SIG-M5 treated with dmso at 0.1 percent for 504 hours (cell line): ENCODE data around the gene ANO4.

Source experiments
- DNase-seq: peaks from one replicate; lab custom pipeline; 2025; ENCODE audit not compliant: unreplicated experiment; lab: John Stamatoyannopoulos, UW

ANO4 gene

DNA sequence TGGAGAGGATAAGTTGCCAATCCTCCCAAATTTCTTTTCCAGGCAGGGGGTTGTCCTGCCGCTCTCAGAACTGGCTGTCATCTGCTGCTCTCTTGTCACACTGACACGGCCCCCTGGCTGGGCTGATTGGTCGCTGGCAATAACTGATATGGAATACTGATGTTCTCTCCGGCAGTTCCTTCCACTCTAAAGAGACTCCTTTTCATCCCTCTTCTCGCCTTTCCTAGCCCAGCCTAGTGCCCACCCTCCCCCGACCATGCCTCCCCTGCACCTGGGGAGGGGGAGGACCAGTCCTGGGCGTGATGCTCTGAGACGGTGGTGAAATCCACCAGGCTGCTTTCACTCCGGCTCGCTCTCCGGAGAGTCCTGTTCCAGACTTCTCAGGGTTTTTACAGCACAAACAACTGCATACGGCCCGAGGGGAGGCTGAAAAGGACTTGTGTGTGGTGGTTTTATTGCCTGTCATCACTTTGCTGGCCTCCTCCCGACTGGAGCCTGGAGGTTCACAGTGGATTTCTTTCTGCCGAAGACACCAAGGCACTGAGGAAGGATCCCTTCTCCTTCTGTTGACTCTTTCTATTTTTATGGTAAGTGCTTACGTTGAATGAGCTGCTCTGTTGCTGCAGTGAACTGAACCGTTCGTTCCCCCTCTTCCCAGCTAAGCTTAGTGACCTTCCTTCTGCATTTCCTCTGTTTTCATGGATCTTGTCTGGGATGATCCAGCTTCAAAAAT, at the start of gene ANO4:
Gene ANO4 (plus strand): TSS at position 336 of the 733 bp plus-strand sequence. CDS start 107,010 bp downstream, outside the sequence.
- DNase-seq: no peak

DNA sequence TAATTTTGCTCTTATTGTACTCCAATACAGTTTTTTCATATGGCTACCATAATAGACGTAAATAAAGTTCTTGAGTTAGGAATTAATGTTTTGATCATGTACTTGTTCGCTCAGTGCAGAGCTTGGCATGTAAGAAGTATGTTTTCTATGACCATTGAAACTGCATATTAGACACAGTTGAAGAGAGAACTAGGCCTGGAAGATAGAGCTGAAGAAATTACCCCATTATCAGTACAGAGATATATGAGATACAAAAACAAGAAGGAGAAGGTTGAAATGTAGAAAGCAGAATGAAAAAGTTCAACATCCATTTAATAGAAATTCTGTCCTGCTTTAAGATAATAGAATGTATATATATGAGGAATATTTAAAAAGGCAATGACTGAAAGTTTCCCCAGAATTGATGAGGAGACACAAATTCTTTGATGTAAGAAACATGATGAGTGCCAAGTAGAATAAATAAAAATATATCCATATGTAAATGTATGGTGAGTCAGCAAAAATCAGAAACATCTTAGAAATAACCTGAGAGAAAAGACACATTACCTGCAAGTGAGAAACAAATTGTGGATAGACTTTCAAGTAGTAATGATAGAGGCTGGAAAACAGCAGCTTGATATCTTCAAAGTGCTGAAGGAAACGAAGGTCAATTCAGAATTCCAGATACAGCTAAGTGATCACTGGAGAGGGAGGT, 49.1 kb upstream of the ANO4 start:
- DNase-seq: no peak

- DNase-seq: no peak
Observed at GRCh38 chr12:100752841-100753240, 41.7 kb upstream of the ANO4 start.

DNA sequence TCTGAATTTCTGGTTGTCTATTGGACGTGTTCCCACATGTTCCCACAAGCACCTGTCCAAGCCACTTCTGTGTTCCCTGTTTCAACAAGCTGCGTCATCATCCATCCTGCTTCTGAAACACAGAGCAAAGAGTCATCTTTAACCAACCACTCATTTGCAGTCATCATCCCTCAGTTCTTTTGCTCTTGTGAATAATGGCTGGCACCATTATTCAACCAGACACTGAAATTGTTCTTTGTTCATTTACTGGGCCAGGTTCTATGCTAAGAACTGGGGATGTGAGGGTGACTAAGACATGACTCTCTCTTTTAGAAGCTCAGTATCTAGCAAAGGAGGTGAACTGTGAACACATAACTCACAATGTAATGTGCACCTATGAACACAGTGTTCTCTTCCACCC, 40.7 kb upstream of the ANO4 start:
- DNase-seq: no peak

- DNase-seq: no peak
Observed at GRCh38 chr12:100755186-100755585, 39.4 kb upstream of the ANO4 start.

- DNase-seq: no peak
Observed at GRCh38 chr12:100758083-100758482, 36.5 kb upstream of the ANO4 start.

DNA sequence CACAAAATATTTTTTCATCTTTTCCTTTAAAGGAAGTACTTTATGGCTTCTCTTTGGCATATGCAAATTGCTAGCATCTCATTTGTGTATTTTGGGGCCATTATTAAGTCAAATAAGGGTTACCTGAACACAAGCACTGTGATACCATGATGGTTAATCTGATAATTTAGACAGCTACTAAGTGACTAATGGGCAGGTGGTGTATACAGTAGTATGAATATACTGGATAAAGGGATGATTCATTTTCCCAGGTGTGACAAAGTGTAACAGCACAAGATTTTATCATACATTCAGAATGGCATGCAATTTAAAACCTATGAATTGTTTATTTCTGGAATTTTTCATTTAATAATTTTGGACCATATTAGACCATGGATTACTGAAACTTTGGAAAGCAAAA, 27.2 kb upstream of the ANO4 start:
- no peak for DNase-seq

DNA sequence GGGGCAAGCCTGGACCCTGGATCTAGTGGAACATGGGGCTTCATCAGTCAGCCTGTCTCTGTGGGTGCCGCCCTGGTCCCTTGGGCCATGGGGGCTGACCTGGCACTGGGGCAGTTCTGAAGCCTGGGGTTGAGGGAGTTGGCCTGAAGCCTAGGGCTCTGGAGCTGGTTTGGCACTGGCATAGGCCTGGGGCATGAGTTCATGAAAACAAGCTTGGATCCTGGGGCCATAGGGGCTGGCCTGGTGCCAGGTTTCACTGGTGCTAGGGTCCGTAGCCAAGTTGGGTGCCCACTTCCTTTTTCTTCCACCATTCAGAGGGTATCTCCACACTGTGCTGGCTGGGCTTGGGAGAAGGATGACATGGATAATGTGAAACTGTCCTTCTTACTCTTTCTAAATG, 26.6 kb upstream of the ANO4 start:
- DNase-seq: no peak

DNA sequence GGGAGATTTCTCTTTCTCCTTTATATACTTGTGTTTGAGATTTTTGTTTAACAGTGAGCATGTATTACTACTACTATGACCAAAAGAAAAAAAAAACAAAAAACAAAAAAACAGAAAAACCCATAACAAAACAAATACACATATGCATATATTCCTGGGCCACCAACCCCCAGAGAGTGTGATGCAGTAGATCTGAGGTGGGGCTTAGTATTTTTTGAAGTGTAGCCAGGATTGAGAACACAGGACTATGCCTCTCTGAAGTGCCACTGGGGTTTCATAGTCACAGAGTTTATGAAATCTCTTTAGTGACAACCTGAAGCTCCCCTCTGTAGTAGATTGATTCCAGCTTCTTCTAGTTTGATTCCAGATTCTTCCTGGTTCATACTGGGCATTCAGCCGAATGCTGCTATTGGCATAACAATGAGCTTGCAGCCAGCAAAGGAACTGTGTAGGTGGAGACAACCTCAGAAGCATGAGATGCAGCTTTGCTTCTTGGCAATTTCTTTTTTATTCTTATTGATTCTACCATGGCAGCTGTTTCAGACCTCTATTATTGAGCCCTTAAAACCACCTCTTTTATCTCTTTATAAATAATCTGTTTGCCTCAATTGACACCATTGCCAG, 15.5 kb upstream of the ANO4 start:
- no peak for DNase-seq

DNA sequence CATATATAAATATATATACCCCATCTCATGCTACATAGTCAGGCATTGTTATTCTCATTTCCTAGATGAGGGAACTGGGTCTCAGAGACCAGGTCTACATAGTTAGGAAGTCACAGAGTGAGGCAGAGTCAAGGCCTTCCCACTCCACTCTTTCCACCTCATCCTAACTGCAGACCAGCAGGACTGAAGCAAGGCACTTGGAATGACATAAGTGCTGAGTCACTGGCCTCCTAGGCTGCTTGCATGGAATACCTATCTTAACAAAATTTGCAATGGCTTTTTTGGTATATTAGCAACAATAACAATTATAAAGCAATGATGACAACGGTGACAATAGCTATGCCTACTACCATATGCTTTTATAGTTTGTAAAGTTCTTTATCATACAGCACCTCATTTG, 5.4 kb upstream of the ANO4 start:
- DNase-seq: no peak

GRCh38 chr12:100789975-100790374, 4.6 kb upstream of the ANO4 start:
- no peak for DNase-seq

DNA sequence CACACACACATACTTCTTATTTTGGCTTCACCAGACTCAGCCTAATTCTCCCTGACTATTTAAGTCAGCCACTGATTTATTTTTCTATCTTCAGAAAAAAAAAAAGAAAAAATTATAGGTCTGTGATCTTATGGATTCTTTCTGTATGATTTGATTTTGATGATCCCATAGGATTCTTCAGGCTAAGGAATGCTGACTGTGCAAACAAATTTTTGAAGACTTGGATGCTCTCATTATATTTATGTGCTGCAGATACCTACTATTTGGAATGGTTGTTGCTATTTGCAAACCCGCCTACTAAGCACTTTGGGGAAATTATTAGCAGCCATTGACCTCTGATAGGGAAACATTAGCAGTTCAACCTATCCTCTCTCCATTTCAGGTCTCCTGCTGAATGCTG, 4.0 kb upstream of the ANO4 start:
- DNase-seq: no peak

DNA sequence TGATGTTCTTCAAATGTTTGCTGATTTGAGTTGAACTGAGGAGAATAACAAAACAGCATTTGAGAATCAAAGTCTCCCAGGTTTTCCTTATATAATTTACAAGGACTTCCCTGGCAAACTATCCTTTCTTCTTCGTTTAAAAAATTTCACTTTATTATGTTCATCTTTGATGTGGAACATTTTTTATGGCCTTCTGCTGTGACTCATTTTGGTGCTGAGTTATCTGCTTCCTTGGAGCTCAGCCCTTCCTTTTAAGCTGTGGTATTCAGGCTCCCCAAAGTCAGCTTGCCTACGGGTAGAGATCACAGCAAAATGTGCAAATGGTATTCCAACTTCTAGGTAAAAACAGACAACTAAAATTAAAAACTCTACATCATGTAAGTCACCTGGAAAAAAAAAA, 1.4 kb upstream of the ANO4 start:
- DNase-seq: no peak

- no peak for DNase-seq
Observed at GRCh38 chr12:100795174-100795799, 711 bp downstream of the ANO4 start.

DNA sequence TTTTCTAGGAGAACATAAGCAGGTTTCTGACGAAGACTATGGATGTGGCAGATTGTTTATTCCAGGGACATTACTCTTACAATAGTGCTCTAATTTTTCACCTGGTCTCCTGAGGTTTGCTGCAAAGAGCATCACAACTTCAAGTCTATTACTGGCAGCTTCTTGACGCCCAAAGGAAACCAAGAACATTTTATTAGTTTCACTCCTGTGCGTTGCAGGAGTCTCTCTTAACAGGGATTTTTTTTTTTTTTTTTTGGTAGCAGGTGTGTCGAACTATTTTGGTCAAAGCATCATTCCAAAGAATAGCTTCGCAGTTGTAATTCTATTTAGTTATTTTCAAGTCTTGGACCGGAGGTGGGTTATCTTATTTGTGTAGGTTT, 1.2 kb downstream of the ANO4 start:
- no peak for DNase-seq

GRCh38 chr12:100796621-100797020, 2.0 kb downstream of the ANO4 start:
- DNase-seq: no peak

DNA sequence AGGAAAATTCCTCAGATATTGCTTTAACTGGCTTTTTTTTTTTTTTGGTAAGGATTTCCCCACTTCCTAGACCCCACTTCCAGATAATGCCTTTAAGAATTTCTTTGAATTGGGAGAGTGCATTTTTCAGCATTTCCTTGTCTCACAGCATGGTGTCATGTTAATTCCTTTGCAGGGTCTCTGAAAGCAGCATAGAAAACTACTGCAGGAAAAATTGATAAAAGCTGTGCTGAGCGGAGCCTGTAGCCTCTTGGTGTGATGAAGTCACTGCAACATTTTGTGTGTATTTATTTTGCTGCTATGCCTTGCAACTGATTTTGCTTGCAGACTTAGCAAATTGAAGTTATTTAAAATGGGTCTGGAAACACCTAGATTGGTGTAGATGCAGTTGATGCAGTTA, 2.7 kb downstream of the ANO4 start:
- no peak for DNase-seq

DNA sequence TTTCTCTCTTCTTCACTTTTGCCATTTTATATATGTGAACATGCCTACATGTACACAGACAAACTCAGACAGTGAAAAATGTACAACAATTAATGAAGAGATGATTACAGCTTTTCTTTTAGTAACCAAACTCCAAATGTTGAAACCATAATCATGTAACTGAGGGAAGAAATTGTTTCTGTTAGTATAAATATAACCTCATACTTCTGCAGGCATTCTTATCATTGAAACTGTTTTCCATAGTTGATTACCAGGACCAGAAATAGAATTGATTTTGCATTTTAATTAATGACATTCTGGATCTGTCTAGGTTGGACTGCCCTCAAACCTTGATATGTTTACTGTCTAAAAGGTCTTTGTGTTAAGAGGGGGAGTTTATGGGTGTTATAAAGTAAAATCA, 3.2 kb downstream of the ANO4 start:
- DNase-seq: no peak

DNA sequence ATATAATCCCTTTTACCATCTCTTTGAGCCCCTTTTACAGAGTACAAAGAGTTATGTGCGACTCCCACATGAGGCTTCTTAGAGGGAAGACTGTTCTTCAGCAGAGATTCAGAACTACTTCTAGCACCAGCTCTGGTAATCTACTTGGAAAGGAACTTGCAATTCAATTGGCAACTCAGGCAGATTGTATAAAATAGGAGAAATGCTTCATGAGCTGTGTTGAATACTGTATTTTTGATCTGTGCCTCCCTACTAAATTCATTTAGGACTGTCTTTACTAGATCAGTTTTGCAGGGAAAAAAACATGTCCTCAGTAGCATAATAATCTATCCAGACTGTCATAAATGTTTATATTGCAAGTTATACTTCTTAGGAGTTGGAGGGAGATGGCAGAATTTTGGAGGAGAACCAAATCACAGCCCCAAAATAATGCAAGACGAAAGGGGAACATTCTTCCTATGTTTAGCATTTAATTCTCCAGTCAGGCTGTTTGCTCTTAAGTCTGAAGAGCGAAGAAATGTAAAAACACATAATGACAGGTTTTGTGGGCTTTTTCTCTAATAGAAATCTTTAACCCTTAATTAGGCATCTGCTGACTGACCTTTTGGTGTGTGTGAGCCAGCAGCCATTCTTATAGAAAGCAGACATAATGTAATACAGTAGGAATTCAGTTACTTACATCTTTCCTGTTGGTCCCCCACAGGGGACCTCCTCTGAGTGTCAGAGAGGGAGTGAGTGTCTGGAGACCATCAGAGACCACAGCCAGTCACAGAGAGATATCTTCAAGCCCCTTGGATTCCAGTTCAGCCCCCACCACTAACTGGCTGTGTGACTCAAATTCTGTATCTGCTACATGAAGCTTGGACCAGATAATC, 3.9 kb downstream of the ANO4 start:
- no peak for DNase-seq

- no peak for DNase-seq
Observed at GRCh38 chr12:100799770-100800169, 5.2 kb downstream of the ANO4 start.

DNA sequence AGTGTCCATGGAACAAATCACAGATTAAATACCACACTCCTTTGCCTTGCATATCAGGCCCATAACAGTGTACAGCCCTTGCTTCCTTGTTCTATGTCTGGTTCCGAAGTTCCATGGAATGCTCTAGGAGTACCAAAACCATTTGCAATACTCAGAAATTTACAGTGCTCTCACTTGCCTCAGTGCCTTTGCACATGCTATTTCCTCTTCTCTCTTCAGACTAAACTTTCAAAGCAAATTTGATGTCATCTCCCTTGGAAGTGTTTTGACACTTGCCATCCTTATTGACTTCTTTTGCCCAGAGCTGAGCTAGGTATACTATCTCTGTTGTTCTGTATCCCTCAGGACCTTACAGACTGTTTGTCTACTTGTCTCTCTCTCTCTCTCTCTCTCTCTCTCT, 6.1 kb downstream of the ANO4 start:
- no peak for DNase-seq
